OCI-LY7 (cell line): ENCODE measurements around the gene PHGDH.

ENCODE experiments used
- EZH2phosphoT487 ChIP-seq: fragments of 200-600 bp; sonication (generic); IDR thresholded peaks from 2 replicates; pipeline ENCODE4 v1.6.1; 2018; ENCODE audit warnings: low read depth, borderline replicate concordance, mild to moderate bottlenecking, mixed run types, antibody characterized with exemption, low read length, moderate library complexity, mixed read lengths
- TF ChIP-seq, protein P1 (sequence below): fragments of 200-600 bp; sonication (generic); conservative IDR thresholded peaks from 2 replicates; pipeline ENCODE4 v1.5.1; 2014; ENCODE audit warnings: mild to moderate bottlenecking, antibody characterized with exemption, low read length, moderate library complexity, mixed read lengths

GRCh38 chr1:119724611-119725218, 13.0 kb downstream of the PHGDH start:
- TF ChIP-seq, protein P1, sequence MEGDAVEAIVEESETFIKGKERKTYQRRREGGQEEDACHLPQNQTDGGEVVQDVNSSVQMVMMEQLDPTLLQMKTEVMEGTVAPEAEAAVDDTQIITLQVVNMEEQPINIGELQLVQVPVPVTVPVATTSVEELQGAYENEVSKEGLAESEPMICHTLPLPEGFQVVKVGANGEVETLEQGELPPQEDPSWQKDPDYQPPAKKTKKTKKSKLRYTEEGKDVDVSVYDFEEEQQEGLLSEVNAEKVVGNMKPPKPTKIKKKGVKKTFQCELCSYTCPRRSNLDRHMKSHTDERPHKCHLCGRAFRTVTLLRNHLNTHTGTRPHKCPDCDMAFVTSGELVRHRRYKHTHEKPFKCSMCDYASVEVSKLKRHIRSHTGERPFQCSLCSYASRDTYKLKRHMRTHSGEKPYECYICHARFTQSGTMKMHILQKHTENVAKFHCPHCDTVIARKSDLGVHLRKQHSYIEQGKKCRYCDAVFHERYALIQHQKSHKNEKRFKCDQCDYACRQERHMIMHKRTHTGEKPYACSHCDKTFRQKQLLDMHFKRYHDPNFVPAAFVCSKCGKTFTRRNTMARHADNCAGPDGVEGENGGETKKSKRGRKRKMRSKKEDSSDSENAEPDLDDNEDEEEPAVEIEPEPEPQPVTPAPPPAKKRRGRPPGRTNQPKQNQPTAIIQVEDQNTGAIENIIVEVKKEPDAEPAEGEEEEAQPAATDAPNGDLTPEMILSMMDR, result no peak
- TF ChIP-seq EZH2phosphoT487, result no peak
